HL-60 (cell line): Measurements from ENCODE around the gene MMAB.

Source experiments
- DNase-seq, 2 experiments: peaks; one replicate each; pipeline ENCODE4 v3.0.0-alpha.2; 2010 to 2020; ENCODE audit warnings: low read depth in 1 of 2, low spot score in 1 of 2
- H3K27ac ChIP-seq: fragments of 250-450 bp; sonication (Bioruptor Pico); replicated peaks from 2 replicates; pipeline ENCODE4 v1.5.1; 2020; ENCODE audit warnings: mild to moderate bottlenecking, moderate library complexity
- H3K27me3 ChIP-seq: fragments of 250-450 bp; sonication (Bioruptor Pico); 2 replicates; pipeline ENCODE4 v1.5.1; 2021; ENCODE audit warnings: mild to moderate bottlenecking, moderate library complexity; ENCODE audit not compliant: insufficient read depth, poor library complexity, severe bottlenecking
- H3K4me3 ChIP-seq: replicated peaks from 2 replicates; pipeline ENCODE4 v1.5.1; 2011; ENCODE audit warnings: mild to moderate bottlenecking, control low read depth, low read length; ENCODE audit not compliant: insufficient read depth
- CTCF ChIP-seq: IDR thresholded peaks from one replicate; pipeline ENCODE4 v1.5.1; 2011; ENCODE audit warnings: low read length, control low read depth, inconsistent platforms; ENCODE audit not compliant: insufficient read depth
- GABPA ChIP-seq: IDR thresholded peaks from 2 replicates; pipeline ENCODE4 v1.6.1; 2012; ENCODE audit warnings: low read depth
- POLR2AphosphoS5 ChIP-seq: IDR thresholded peaks from 2 replicates; pipeline ENCODE4 v1.6.1; 2012; ENCODE audit warnings: low read depth
- REST ChIP-seq: IDR thresholded peaks from 2 replicates; pipeline ENCODE4 v1.6.1; 2012; ENCODE audit warnings: low read depth; ENCODE audit not compliant: insufficient replicate concordance
- SPI1 ChIP-seq: IDR thresholded peaks from 2 replicates; pipeline ENCODE4 v1.6.1; 2012; ENCODE audit warnings: low read depth, mild to moderate bottlenecking, borderline replicate concordance

The MMAB gene

GRCh38 chr12:109586385-109587296, 13.3 kb upstream of the MMAB start:
- Histone ChIP-seq H3K27me3 (no peaks in the 10 kb centered on the region), H3K27ac (no peak overlapping the region), H3K4me3 (no peak overlapping the region)
- TF ChIP-seq POLR2AphosphoS5, result no peak
- no peak for TF ChIP-seq CTCF
- TF ChIP-seq GABPA, result no peak
- TF ChIP-seq SPI1, result no peak
- no peak for TF ChIP-seq REST
- no peak for DNase-seq

- H3K27me3 ChIP-seq, result no peaks in the 10 kb centered on the region
- no peak overlapping the region for H3K4me3 ChIP-seq
- TF ChIP-seq GABPA, result no peak
- no peak for TF ChIP-seq POLR2AphosphoS5
- TF ChIP-seq SPI1, result no peak
- no peak for TF ChIP-seq CTCF
- TF ChIP-seq REST, result no peak
- no peak for DNase-seq
- H3K27ac ChIP-seq, result no peak overlapping the region
Measured at GRCh38 chr12:109583733-109584132, 10.4 kb upstream of the MMAB start.

- Histone ChIP-seq H3K4me3 (no peak overlapping the region), H3K27me3 (no peaks in the 10 kb centered on the region), H3K27ac (no peak overlapping the region)
- TF ChIP-seq SPI1 (no peak), GABPA (no peak), POLR2AphosphoS5 (no peak)
- DNase-seq, result no peak
Measured at GRCh38 chr12:109582636-109583035, 9.3 kb upstream of the MMAB start.

GRCh38 chr12:109581856-109582255, 8.6 kb upstream of the MMAB start:
- Histone ChIP-seq H3K27ac (no peak overlapping the region), H3K27me3 (no peaks in the 10 kb centered on the region), H3K4me3 (no peak overlapping the region)
- no peak for DNase-seq
- TF ChIP-seq SPI1, result no peak
- TF ChIP-seq POLR2AphosphoS5, result no peak
- TF ChIP-seq CTCF, result no peak
- no peak for TF ChIP-seq GABPA
- no peak for TF ChIP-seq REST
